Measurements from ENCODE around the gene IGF2BP1.
"Not testable (repeated sequence)": the region's sequence is repeated elsewhere in the genome, so short reads cannot be mapped to it uniquely, and the experiment has no call there.

The IGF2BP1 gene

DNA sequence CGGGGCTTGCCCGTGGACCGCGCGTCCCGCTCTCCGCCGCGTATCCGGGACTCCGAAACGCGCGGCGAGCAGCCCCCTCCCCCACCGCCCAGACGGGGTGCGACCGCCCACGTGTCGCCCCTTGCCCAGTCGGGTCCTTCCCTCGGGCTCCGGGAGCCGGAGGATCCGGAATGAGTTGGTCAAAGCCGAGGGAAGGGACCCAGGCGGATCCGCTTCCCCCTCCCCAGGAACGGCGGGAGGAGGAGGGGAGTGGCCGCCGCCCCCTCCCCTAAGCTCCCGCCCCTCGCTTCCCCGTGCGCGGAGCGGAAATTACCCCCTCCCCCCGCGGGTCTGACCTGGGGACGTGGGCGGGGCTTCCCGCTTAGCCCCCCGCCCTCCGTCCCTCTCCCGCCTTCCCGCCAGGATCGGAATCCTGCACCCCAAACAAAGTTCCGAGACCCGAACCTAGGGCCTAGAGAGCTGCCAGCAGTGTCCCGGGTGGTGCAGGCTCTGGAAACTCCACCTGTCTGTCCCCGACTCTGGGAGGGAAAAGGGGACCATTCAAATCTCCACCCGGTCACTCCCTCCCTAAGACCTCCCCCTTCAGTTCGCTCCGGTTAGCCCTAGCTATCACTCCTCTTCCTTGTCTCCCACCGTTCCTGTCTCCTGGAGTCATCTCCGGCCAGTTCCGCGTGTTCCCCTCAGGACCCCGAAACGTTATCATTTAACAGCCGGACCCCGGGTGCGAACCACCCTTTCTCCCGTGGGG is 1.0 kb upstream of the IGF2BP1 start:
- peak; percentile 59 to 85 for DNase-seq

DNA sequence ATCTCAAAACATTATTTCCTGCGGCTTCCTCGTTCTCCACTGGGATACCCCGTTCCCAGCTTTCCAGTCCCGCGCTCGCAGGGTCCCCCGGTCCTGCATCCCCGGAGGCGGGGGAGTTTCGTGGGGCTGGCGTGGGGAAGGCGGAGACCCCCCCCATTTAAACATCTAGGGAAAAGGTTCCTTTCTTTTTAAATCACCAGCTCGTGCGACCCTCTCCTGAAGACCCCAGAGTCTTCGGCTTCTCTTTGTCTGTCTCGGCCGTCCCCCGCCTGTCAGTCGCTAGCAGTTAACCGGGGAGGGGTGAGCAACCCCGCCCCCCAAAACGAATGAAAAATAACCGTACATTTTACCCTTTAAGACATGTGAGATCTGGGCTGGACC is 473 bp upstream of the IGF2BP1 start:
- no peak for DNase-seq

- no peak for DNase-seq
Measured at GRCh38 chr17:48997827-48998586, 822 bp downstream of the IGF2BP1 start.

DNA sequence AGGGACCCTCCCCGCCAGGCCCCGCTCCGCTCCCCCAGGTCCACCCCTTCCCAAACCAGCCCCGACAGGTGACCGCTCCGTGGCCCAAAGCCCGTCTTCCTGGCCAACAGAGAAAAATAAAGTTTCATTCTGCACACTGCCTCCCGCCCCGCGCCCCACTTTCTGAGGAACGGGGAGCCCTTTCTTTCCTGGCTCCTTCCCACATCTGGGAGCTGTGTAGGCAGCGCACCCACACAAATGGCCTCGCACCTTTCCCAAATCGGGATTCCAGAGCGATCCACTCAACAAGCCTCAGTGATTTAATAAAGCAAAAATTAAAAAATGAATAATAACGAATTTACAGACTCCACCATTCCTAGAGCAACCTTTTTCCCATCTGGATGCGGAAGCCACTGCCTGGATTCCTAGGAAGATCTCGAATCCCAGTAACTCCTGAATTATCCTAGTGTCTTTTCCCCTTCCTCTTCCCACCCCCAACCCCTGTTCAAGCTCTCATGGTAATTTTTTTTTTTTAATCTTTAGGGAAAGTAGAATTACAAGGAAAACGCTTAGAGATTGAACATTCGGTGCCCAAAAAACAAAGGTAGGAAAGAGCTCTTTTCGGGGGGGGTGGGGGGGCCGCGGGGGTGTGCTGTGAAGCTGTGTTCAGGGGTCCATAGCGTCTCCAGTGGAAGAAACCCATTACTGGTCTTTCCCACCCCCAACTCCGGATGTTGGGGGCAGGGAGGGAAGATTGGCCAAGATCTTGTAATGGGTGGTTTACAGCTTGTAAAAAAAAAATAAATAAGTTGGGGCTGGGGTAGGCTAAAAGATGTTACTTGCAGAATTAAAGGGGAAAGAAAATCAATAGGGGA is 1.6 kb downstream of the IGF2BP1 start:
- DNase-seq = peak in 1 of 2 experiments; percentile 16

GRCh38 chr17:49000943-49001342 is 3.8 kb downstream of the IGF2BP1 start:
- DNase-seq = no peak

GRCh38 chr17:49001671-49002070 is 4.5 kb downstream of the IGF2BP1 start:
- DNase-seq = no peak

DNA sequence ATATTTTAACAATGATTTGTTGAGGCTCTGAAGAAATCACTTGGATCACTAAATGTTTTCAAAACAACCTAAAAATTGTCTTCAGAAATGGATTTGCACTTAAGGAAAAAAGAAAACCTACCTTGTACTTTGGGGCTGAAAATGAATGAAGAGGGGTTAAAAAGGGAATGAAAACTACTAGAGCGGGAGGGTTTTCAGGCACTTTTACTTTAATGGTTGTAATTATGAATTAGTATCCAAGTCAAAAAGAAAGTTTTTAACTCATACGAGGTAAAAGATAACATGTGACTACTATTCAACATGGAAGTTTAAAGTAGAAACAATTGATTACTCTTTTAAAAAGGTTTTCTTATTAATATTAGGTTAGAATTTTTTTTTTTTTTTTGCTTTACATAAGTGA is 5.1 kb downstream of the IGF2BP1 start:
- no peak for DNase-seq

DNA sequence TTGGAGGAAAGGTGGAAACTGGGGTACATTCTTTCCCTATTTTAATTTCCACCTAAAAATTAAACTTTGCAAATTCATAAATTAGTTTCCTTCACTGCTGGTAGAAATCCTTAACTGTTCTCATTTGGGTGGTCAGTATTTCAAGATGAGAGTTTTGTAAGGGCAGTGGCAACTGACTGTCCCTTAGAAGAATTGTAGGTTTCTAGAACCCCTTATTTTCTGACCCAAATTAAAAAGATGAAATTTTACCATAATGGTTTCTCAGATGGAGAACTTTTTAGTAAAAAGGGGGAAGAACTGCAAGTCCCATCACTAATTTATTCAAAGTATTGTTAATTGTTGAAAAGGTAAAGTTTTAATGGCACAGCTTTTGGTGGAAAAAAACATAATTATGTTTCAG is 5.6 kb downstream of the IGF2BP1 start:
- DNase-seq = no peak

DNA sequence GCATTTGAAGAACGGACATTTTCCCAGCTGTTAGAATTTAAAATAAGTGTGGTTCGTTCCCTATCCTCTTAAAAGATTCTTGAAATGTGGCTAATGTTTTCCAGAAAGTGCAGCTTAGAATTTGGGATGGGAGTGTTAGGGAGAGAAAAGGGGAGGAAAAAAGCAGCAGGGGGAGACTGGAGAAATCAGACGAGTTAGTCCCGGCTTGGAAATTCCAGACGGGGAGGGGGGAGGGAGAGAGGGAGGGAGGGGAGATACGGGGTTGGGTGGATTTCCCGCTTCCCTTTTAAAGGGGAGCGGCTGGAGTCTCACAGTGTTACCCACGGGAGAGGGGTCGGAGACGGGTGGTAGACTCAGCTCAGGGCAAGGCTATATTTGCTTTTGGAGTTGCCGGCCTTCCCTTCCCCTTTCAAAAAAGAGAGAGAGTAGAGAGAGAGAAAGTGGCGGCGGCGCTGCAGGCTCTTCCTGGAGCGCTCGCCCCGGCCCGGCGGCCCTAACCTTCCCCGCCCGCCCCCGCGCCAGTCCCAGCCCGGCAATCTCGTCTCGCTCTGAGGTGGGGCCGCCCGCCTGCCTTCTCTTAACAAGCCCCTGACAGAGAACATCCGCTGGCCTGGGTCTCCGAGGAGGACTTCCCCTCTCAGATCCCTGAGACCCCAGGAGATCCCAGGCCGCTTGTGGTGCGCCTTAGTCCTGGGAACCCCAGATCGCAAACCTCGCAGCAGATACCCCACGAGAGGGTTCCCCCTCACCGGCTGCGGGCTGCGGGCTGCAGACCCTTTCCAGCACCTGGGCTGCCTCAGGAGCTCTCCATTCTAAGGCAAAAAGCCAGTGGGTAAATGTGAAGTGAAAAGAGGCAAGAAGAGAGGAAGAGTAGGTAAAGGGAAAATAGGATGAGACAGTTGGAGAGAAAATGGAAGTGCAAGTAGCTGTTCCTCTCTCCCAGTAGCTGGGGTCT is 6.6 kb downstream of the IGF2BP1 start:
- no peak for DNase-seq

- no peak for DNase-seq
Measured at GRCh38 chr17:49005140-49005539, 8.0 kb downstream of the IGF2BP1 start.

GRCh38 chr17:49008908-49009307 is 11.7 kb downstream of the IGF2BP1 start:
- DNase-seq = not testable (repeated sequence)

DNA sequence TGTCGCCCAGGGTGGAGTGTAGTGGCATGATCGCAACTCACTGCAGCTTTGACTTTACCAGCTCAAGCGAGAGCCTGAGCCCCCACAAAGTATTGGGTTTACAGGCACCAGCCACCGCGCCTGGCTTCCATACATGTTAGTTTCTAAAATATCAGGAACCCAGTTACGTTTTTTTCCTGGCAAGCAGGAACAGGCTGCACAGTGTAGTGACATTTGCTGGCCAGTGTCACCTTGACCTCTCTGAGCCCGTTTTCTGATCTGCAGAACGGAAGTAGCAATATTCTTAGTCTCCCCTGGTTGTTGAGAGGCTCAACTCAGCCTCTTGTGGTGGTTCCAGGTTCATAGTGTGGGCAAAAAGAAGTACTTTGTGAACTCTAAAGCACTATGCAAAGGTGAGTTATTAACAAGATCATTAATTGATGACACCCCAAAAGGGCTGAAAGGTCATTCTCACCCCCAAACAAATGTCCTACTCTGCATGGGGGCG is 15.6 kb downstream of the IGF2BP1 start:
- no peak for DNase-seq

DNA sequence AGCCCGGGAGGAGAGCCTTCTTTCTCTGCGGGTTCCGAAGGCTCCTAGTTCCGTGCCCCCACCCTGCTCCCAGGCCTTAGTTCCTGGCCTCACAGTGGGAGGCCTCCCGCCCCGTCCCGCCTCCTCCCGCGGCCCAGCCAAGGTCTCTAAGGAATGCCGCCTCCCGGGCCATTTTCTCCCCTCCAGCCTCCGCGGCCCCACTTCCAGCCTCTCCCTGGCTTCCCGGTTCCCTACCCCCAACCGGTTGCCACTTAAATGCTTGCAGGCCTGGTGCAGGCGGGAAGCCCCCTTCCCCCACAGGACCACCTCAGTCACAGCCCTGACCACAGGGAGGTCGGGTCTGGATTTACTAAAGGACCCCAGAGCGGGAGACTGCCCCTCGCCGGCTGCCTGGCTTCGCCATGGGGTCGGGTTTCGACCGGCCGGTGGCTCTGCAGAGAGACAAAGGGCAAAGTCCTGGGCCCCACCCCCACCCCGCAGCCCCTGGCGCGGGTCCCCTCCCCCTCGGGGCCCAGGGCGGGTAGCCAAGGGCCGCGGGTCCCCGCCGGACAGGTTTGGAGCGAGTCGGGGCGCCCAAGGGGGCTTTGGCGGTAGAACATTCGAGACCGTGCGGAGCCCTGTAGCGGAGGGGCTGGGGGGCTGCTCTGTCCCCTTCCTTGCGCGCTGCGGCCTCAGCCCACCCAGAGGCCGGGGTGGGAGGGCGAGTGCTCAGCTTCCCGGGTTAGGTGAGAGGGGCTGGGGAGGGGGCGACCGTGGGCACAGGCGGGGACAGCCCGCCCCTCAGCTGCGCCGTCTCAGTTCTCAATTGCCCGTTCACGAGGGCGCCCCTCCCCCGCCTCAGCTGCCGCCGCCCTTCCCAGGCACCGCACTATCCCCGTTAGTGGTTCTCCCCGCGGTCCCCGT is 16.4 kb downstream of the IGF2BP1 start:
- no peak for DNase-seq

DNA sequence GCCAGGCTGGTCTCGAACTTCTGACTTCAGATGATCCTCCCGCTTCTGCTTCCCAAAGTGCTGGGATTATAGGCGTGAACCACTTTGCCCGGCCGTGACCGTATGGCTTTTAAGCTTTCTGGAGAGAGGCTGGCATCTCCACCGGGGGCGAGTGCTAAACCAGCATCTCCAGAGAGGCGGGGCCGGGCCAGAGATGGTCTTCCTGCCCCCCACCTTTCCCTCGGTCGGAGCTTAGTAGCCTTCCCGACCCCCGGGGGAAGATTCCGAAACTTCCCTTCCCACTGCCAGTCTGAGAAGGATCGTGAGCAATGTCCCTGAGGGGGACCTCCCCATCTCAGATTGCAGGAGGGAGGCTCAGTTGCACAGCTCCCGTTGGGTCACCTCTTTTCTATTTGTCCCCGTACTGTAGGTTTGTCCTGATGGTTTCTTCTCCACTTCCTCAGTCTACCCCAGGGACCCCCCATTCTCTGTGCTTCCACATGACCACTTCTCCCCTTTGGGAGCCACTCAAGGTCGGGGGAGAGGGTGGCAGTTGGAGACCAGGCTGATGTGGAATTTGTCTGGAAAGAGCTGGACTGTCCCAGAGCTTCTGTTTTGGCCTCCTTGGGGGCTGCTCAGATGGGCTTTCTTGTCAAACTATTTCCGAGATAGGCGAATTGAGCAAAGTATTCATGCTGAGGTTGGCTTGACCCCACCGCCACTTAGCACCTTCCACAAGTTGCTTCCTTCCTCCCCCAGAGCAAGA is 18.2 kb downstream of the IGF2BP1 start:
- DNase-seq = no peak

DNA sequence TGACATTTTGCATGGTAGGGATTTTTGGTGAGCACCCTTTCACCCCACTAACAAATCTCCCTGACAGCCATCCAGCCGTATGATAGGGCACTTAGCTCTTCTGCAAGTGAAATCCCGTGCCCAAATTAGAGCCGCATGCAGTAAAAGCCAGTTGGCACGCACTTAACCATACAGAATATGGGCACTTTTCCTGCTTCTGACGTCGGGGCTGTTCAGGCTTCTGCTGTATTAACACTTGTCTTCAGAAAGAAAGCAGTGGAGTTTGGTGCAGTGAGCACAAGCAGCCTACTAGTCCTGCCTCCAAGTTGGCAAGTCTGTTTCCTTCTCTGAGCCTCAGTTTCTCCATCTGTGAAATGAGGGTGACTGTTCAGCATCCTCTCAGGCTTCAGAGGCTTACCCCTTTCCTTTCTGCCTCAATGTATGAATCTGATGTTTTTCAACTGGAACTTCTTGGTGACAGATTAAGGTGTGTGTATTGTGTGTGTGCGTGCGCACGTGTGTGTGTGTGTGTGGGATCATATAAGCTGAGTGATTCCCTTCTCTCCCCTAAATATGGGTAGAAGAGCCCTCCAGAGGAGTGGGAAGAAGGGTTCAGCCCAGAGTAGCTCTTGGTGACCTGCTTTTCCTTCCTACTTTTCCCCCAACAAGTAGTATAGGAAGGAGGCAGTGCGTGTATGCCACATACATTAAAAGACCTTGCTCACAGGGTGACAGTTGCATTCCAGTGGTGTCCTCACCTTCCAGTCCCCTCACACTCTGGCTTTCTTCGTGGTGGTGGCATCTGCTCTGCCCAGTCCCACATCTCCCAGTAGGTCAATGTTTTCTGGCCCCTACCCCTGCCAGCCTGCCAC is 19.0 kb downstream of the IGF2BP1 start:
- no peak for DNase-seq

GRCh38 chr17:49016775-49017463 is 19.7 kb downstream of the IGF2BP1 start:
- DNase-seq = no peak

GRCh38 chr17:49018116-49018612 is 21.0 kb downstream of the IGF2BP1 start:
- no peak for DNase-seq

- DNase-seq = no peak
Measured at GRCh38 chr17:49018748-49019147, 21.6 kb downstream of the IGF2BP1 start.
